Sigmoid colon (tissue), 7 donors: Measurements from ENCODE around the gene APBB2. TPM values are rescaled to one million over a fixed set of nuclear protein-coding genes. Genes with fewer than 3 reads are reported as not detected.
A peak's percentile ranks its signal among the peaks of the same experiment; 100 is the strongest.

Experiments
- DNase-seq: peaks from one replicate; pipeline ENCODE4 v3.0.0-alpha.2; 2019
- H3K27ac ChIP-seq, 4 donors: fragments of 200-600 bp; sonication (generic); one replicate each; pipeline ENCODE4 v1.5.1; 2016 to 2019; ENCODE audit warnings: mild to moderate bottlenecking in 1 of 4
- H3K27me3 ChIP-seq, 3 donors: fragments of 200-600 bp; sonication (generic); one replicate each; pipeline ENCODE4 v1.5.1; 2019; ENCODE audit warnings: mild to moderate bottlenecking in 1 of 3
- H3K36me3 ChIP-seq, 4 donors: fragments of 200-600 bp; sonication (generic); one replicate each; pipeline ENCODE4 v1.5.1; 2016 to 2019
- H3K4me1 ChIP-seq, 4 donors: fragments of 200-600 bp; sonication (generic); one replicate each; pipeline ENCODE4 v1.5.1; 2017 to 2019
- H3K4me3 ChIP-seq, 4 donors: fragments of 200-600 bp; sonication (generic); one replicate each; pipeline ENCODE4 v1.5.1; 2017 to 2019; ENCODE audit warnings: mild to moderate bottlenecking in 2 of 4, moderate library complexity in 1 of 4
- H3K9me3 ChIP-seq, 4 donors: fragments of 200-600 bp in 3 of 4; sonication (generic) in 3 of 4; one replicate each; pipeline versions ENCODE4 v1.5.1 to v1.6.1; 2013 to 2019
- CTCF ChIP-seq, 4 experiments: fragments of 450-650 bp in 3 of 4; fragments of 200-600 bp in 1 of 4; IDR thresholded peaks; one replicate each; pipeline ENCODE4 v1.5.1; 2016 to 2019; ENCODE audit warnings: antibody characterized with exemption in 4 of 4, mild to moderate bottlenecking in 3 of 4, moderate library complexity in 2 of 4
- EP300 ChIP-seq, 4 donors: sonication (generic); formaldehyde crosslinking; IDR thresholded peaks; one replicate each; pipeline ENCODE4 v1.6.1; 2017; ENCODE audit warnings: antibody characterized with exemption in 4 of 4
- POLR2A ChIP-seq, 2 donors: fragments of 450-650 bp; IDR thresholded peaks; one replicate each; pipeline ENCODE4 v1.6.1; 2016; ENCODE audit warnings: antibody characterized with exemption in 2 of 2, mild to moderate bottlenecking in 2 of 2, moderate library complexity in 2 of 2
- POLR2AphosphoS5 ChIP-seq, 4 donors: sonication (generic); formaldehyde crosslinking; IDR thresholded peaks; one replicate each; pipeline ENCODE4 v1.6.1; 2017; ENCODE audit warnings: antibody characterized with exemption in 4 of 4
- WGBS, 2 donors: extraction: QIAGEN DNeasy Blood & Tissue Kit; methylation state at CpG; one replicate each; pipeline ENCODE4 v1.1.7; 2013; 5-methylcytosine and 5-hydroxymethylcytosine counted together
- intact Hi-C: fragments of 100-400 bp; cut with DNase I; formaldehyde crosslinking; loops from one replicate; pipeline ENCODE4 v1.15.1; 2023
- polyA plus RNA-seq, 3 donors: library from polyadenylated mRNA; stranded (reverse); fragments of 200-250 nt; gene quantifications; one replicate each; pipeline ENCODE4 v1.2.3, GENCODE V29; 2013
- total RNA-seq, 4 donors: library from RNA; depleted of rRNA; stranded (reverse); fragments of >200 nt; gene quantifications; one replicate each; pipeline ENCODE4 v1.1.0, GENCODE V29; 2016
- donor health status: healthy with polysubstance abuse.
- donor health status: Bipolar disorder and iron deficiency.
- donor health status: healthy.

APBB2 gene
- total and polyA plus RNA-seq, 7 donors, result 7.8 to 108 (median 69.1) TPM

GRCh38 chr4:40931841-40932240, 282.5 kb downstream of the APBB2 start:
- intact Hi-C loops, result no loop called here
- no peak for TF ChIP-seq EP300 (IDR thresholded peaks at IDR 0.05)
- no peak for TF ChIP-seq CTCF (IDR thresholded peaks at IDR 0.05)
- TF ChIP-seq POLR2AphosphoS5 (IDR thresholded peaks at IDR 0.05), result no peak
- no peak for TF ChIP-seq POLR2A (IDR thresholded peaks at IDR 0.05)
- Histone ChIP-seq H3K27me3 (no peaks in the 10 kb centered on the region), H3K36me3 (peaks cover 0 to 13% (median 5%) of the 10 kb centered on the region in 4 donors), H3K4me3 (no peak overlapping the region), H3K4me1 (peaks cover 0 to 7% (median 0%) of the 10 kb centered on the region in 4 donors), H3K27ac (no peak overlapping the region), H3K9me3 (no peaks in the 10 kb centered on the region)
- 26 to 67% methylated on average over 3 of the region's 3 CpGs for WGBS, 2 donors
- no peak for DNase-seq

- H3K36me3 ChIP-seq, result peaks cover 0 to 13% (median 5%) of the 10 kb centered on the region in 4 donors
- intact Hi-C loops, result no loop called here
- no peak overlapping the region for H3K27ac ChIP-seq
- peaks cover 0 to 7% (median 0%) of the 10 kb centered on the region in 4 donors for H3K4me1 ChIP-seq
- H3K27me3 ChIP-seq, result no peaks in the 10 kb centered on the region
- DNase-seq, result no peak
- no peak overlapping the region for H3K4me3 ChIP-seq
- no peaks in the 10 kb centered on the region for H3K9me3 ChIP-seq
- TF ChIP-seq POLR2A (IDR thresholded peaks at IDR 0.05) (no peak), POLR2AphosphoS5 (IDR thresholded peaks at IDR 0.05) (no peak), CTCF (IDR thresholded peaks at IDR 0.05) (no peak), EP300 (IDR thresholded peaks at IDR 0.05) (no peak)
- 60 to 80% methylated on average over 6 of the region's 6 CpGs for WGBS, 2 donors
These were observed 283.1 kb downstream of the APBB2 start for GRCh38 chr4:40931238-40931637.

- Histone ChIP-seq H3K36me3 (no peaks in the 10 kb centered on the region), H3K4me3 (no peak overlapping the region), H3K27me3 (no peaks in the 10 kb centered on the region), H3K9me3 (no peaks in the 10 kb centered on the region), H3K27ac (no peak overlapping the region), H3K4me1 (no peaks in the 10 kb centered on the region)
- intact Hi-C loops, result loop anchor here (1.0 to 5.0 kb wide), 2 partner anchors 50 to 287 kb away; partner anchors contain the start of gene APBB2
- WGBS, 2 donors, result 80 to 83% methylated on average over 4 of the region's 4 CpGs
- no peak for DNase-seq
- TF ChIP-seq POLR2A (IDR thresholded peaks at IDR 0.05) (no peak), CTCF (IDR thresholded peaks at IDR 0.05) (no peak)
These were observed 287.3 kb downstream of the APBB2 start for GRCh38 chr4:40927074-40927473.

- intact Hi-C loops, result loop anchor here (5.0 kb wide), 1 partner anchor 53 kb away; no protein-coding TSS in a partner anchor
- Histone ChIP-seq H3K27ac (no peak overlapping the region), H3K9me3 (no peaks in the 10 kb centered on the region), H3K27me3 (no peaks in the 10 kb centered on the region), H3K36me3 (no peaks in the 10 kb centered on the region), H3K4me1 (no peaks in the 10 kb centered on the region), H3K4me3 (no peak overlapping the region)
- TF ChIP-seq CTCF (IDR thresholded peaks at IDR 0.05), result no peak
- no peak for TF ChIP-seq EP300 (IDR thresholded peaks at IDR 0.05)
- no peak for TF ChIP-seq POLR2AphosphoS5 (IDR thresholded peaks at IDR 0.05)
- no peak for TF ChIP-seq POLR2A (IDR thresholded peaks at IDR 0.05)
- DNase-seq, result no peak
- WGBS, 2 donors, result 79 to 81% methylated on average over 6 of the region's 6 CpGs
These were observed 289.6 kb downstream of the APBB2 start for GRCh38 chr4:40924793-40925117.

- 74 to 75% methylated on average over 11 of the region's 11 CpGs for WGBS, 2 donors
- DNase-seq, result no peak
- H3K36me3 ChIP-seq, result no peaks in the 10 kb centered on the region
- no peaks in the 10 kb centered on the region for H3K4me1 ChIP-seq
- TF ChIP-seq CTCF (IDR thresholded peaks at IDR 0.05) (peak; percentile 14 to 76 (median 56)), EP300 (IDR thresholded peaks at IDR 0.05) (no peak)
- no peaks in the 10 kb centered on the region for H3K27me3 ChIP-seq
- no peak overlapping the region for H3K27ac ChIP-seq
- no peaks in the 10 kb centered on the region for H3K9me3 ChIP-seq
- intact Hi-C loops, result no loop called here
- H3K4me3 ChIP-seq, result no peak overlapping the region
These were observed 290.1 kb downstream of the APBB2 start for GRCh38 chr4:40924096-40924792.
